22Rv1 (cell line): ENCODE measurements around the gene TAX1BP1.
"Not testable (repeated sequence)": the region's sequence is repeated elsewhere in the genome, so short reads cannot be mapped to it uniquely, and the experiment has no call there.

Experiments
- ZFX ChIP-seq: fragments of 450-650 bp; IDR thresholded peaks from 2 replicates; pipeline ENCODE4 v1.6.1; 2017; ENCODE audit warnings: antibody characterized with exemption, borderline replicate concordance
- TF ChIP-seq, protein P1 (sequence below): fragments of 450-650 bp; IDR thresholded peaks from 2 replicates; pipeline ENCODE4 v1.5.1; 2017; ENCODE audit warnings: mild to moderate bottlenecking

GRCh38 chr7:27856703-27857485 is 116.9 kb downstream of the TAX1BP1 start:
- TF ChIP-seq, protein P1, sequence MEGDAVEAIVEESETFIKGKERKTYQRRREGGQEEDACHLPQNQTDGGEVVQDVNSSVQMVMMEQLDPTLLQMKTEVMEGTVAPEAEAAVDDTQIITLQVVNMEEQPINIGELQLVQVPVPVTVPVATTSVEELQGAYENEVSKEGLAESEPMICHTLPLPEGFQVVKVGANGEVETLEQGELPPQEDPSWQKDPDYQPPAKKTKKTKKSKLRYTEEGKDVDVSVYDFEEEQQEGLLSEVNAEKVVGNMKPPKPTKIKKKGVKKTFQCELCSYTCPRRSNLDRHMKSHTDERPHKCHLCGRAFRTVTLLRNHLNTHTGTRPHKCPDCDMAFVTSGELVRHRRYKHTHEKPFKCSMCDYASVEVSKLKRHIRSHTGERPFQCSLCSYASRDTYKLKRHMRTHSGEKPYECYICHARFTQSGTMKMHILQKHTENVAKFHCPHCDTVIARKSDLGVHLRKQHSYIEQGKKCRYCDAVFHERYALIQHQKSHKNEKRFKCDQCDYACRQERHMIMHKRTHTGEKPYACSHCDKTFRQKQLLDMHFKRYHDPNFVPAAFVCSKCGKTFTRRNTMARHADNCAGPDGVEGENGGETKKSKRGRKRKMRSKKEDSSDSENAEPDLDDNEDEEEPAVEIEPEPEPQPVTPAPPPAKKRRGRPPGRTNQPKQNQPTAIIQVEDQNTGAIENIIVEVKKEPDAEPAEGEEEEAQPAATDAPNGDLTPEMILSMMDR, result not testable (repeated sequence)
- TF ChIP-seq ZFX, result not testable (repeated sequence)
